Natural killer cell treated with Interleukin-12 subunit alpha and Interleukin-12 subunit beta and Interleukin-15 and Interleukin-18, amount 100 ng/mL, for 72 hours (primary cell): ENCODE measurements around the gene OR4N2. TPM values are rescaled to one million over a fixed set of nuclear protein-coding genes. Genes with fewer than 3 reads are reported as not detected.
"Not testable (repeated sequence)": the region's sequence is repeated elsewhere in the genome, so short reads cannot be mapped to it uniquely, and the experiment has no call there.

Source experiments
- ATAC-seq, 2 donors: fragments of 150-1000 bp; cut with Tn5 transposase in 1 of 2; sonication (Bioruptor Pico), chemical (Tn5 transposase) in 1 of 2; 2 replicates each; pipeline ENCODE4 v1.10.0; 2021
- DNase-seq: peaks from one replicate; pipeline ENCODE4 v3.0.0; 2022; ENCODE audit warnings: low spot score
- H3K27ac Mint-ChIP-seq, 2 donors: 1 replicate in 1 of 2; 2 replicates in 1 of 2; pipeline ENCODE4 v1.8.0; 2022; ENCODE audit warnings: mixed read lengths in 2 of 2, mild to moderate bottlenecking in 1 of 2, moderate library complexity in 1 of 2
- H3K27me3 Mint-ChIP-seq, 2 donors: 1 replicate in 1 of 2; 2 replicates in 1 of 2; pipeline ENCODE4 v1.8.0; 2022; ENCODE audit warnings: mixed read lengths in 2 of 2
- H3K36me3 Mint-ChIP-seq: one replicate; pipeline ENCODE4 v1.8.0; 2022; ENCODE audit warnings: mixed read lengths
- H3K4me1 Mint-ChIP-seq, 2 donors: 1 replicate in 1 of 2; 2 replicates in 1 of 2; pipeline ENCODE4 v1.8.0; 2022; ENCODE audit warnings: low read depth in 2 of 2, mixed read lengths in 2 of 2, mild to moderate bottlenecking in 1 of 2
- H3K4me3 Mint-ChIP-seq: one replicate; pipeline ENCODE4 v1.8.0; 2022; ENCODE audit warnings: mixed read lengths
- H3K9me3 Mint-ChIP-seq: 2 replicates; pipeline ENCODE4 v1.8.0; 2022; ENCODE audit warnings: mixed read lengths
- total RNA-seq, 2 donors: library from RNA; stranded (reverse); gene quantifications; one replicate each; pipeline ENCODE4 v1.2.3, GENCODE V29; 2022

Gene OR4N2
- total RNA-seq: not detected

GRCh38 chr14:19803470-19803869 lies at the start of gene OR4N2:
Gene OR4N2 (plus strand): TSS chr14:19803770. CDS start chr14:19827449, 23,679 bp downstream.
- H3K4me1 Mint-ChIP-seq, H3K4me3 Mint-ChIP-seq, DNase-seq, H3K27ac Mint-ChIP-seq, ATAC-seq, H3K36me3 Mint-ChIP-seq, H3K27me3 Mint-ChIP-seq, H3K9me3 Mint-ChIP-seq: not testable (repeated sequence)

- Mint-ChIP-seq H3K36me3 (no peaks in the 10 kb centered on the region), H3K4me1 (no peaks in the 10 kb centered on the region), H3K9me3 (no peaks in the 10 kb centered on the region), H3K4me3 (no peak overlapping the region), H3K27ac (no peak overlapping the region), H3K27me3 (no peaks in the 10 kb centered on the region)
- ATAC-seq (no peak), DNase-seq (no peak)
Measured at GRCh38 chr14:19754172-19754571, 49.4 kb upstream of the OR4N2 start.

- H3K4me3 Mint-ChIP-seq, H3K27me3 Mint-ChIP-seq, ATAC-seq, H3K27ac Mint-ChIP-seq, H3K4me1 Mint-ChIP-seq, DNase-seq, H3K36me3 Mint-ChIP-seq: not testable (repeated sequence)
- H3K9me3 Mint-ChIP-seq: peaks cover 14% of the 10 kb centered on the region
Measured at GRCh38 chr14:19771491-19771890, 32.1 kb upstream of the OR4N2 start.

- H3K4me1 Mint-ChIP-seq: no peaks in the 10 kb centered on the region
- no peak overlapping the region for H3K4me3 Mint-ChIP-seq
- H3K9me3 Mint-ChIP-seq: peaks cover 14% of the 10 kb centered on the region
- ATAC-seq: no peak
- no peaks in the 10 kb centered on the region for H3K27me3 Mint-ChIP-seq
- DNase-seq: no peak
- H3K36me3 Mint-ChIP-seq: peaks cover 6% of the 10 kb centered on the region
- H3K27ac Mint-ChIP-seq: no peak overlapping the region
Measured at GRCh38 chr14:19771895-19772430, 31.6 kb upstream of the OR4N2 start.

- not testable (repeated sequence) for H3K4me1 Mint-ChIP-seq, H3K36me3 Mint-ChIP-seq, DNase-seq, ATAC-seq, H3K27ac Mint-ChIP-seq, H3K27me3 Mint-ChIP-seq, H3K4me3 Mint-ChIP-seq
- H3K9me3 Mint-ChIP-seq: peaks cover 14% of the 10 kb centered on the region
Measured at GRCh38 chr14:19772454-19772853, 31.1 kb upstream of the OR4N2 start.

GRCh38 chr14:19773204-19773603 lies 30.4 kb upstream of the OR4N2 start, which contains the start of gene OR4M1:
Gene OR4M1 (plus strand): TSS chr14:19773504. CDS start chr14:19780323, 6,819 bp downstream.
- peaks cover 17% of the 10 kb centered on the region for H3K9me3 Mint-ChIP-seq
- not testable (repeated sequence) for H3K4me3 Mint-ChIP-seq, DNase-seq, H3K27ac Mint-ChIP-seq, ATAC-seq, H3K36me3 Mint-ChIP-seq, H3K4me1 Mint-ChIP-seq, H3K27me3 Mint-ChIP-seq

GRCh38 chr14:19775587-19775986 lies 28.0 kb upstream of the OR4N2 start:
- H3K27me3 Mint-ChIP-seq: no peaks in the 10 kb centered on the region
- DNase-seq: no peak
- peaks cover 20% of the 10 kb centered on the region for H3K9me3 Mint-ChIP-seq
- no peaks in the 10 kb centered on the region for H3K4me1 Mint-ChIP-seq
- no peak for ATAC-seq
- no peak overlapping the region for H3K27ac Mint-ChIP-seq
- H3K4me3 Mint-ChIP-seq: no peak overlapping the region
- peaks cover 6% of the 10 kb centered on the region for H3K36me3 Mint-ChIP-seq

- ATAC-seq, H3K4me1 Mint-ChIP-seq, H3K4me3 Mint-ChIP-seq, H3K27ac Mint-ChIP-seq, H3K36me3 Mint-ChIP-seq, DNase-seq, H3K27me3 Mint-ChIP-seq, H3K9me3 Mint-ChIP-seq: not testable (repeated sequence)
Measured at GRCh38 chr14:19785848-19786247, 17.7 kb upstream of the OR4N2 start.

- not testable (repeated sequence) for H3K36me3 Mint-ChIP-seq, DNase-seq, H3K27ac Mint-ChIP-seq, ATAC-seq, H3K4me1 Mint-ChIP-seq, H3K27me3 Mint-ChIP-seq, H3K4me3 Mint-ChIP-seq, H3K9me3 Mint-ChIP-seq
Measured at GRCh38 chr14:19787318-19787717, 16.3 kb upstream of the OR4N2 start.

- not testable (repeated sequence) for ATAC-seq, H3K4me1 Mint-ChIP-seq, H3K27me3 Mint-ChIP-seq, H3K27ac Mint-ChIP-seq, H3K9me3 Mint-ChIP-seq, DNase-seq, H3K4me3 Mint-ChIP-seq, H3K36me3 Mint-ChIP-seq
Measured at GRCh38 chr14:19788150-19788549, 15.4 kb upstream of the OR4N2 start.

- not testable (repeated sequence) for H3K27ac Mint-ChIP-seq, DNase-seq, ATAC-seq, H3K9me3 Mint-ChIP-seq, H3K4me1 Mint-ChIP-seq, H3K4me3 Mint-ChIP-seq, H3K27me3 Mint-ChIP-seq, H3K36me3 Mint-ChIP-seq
Measured at GRCh38 chr14:19796520-19797108, 7.0 kb upstream of the OR4N2 start.

GRCh38 chr14:19799880-19800279 lies 3.7 kb upstream of the OR4N2 start:
- Mint-ChIP-seq H3K4me1 (no peaks in the 10 kb centered on the region), H3K27ac (no peak overlapping the region)

GRCh38 chr14:19800282-19801117 lies 3.1 kb upstream of the OR4N2 start:
- Mint-ChIP-seq H3K4me1 (no peaks in the 10 kb centered on the region), H3K27me3 (no peaks in the 10 kb centered on the region), H3K27ac (no peak overlapping the region), H3K9me3 (no peaks in the 10 kb centered on the region), H3K4me3 (no peak overlapping the region), H3K36me3 (no peaks in the 10 kb centered on the region)
- DNase-seq: no peak
- peak in 1 of 2 donors; percentile 57 for ATAC-seq

More at GRCh38 chr14:19799880-19800279, 3.7 kb upstream of the OR4N2 start:
- DNase-seq (no peak), ATAC-seq (peak; percentile 33 to 53)
- no peaks in the 10 kb centered on the region for H3K36me3 Mint-ChIP-seq
- H3K4me3 Mint-ChIP-seq: no peak overlapping the region
- H3K9me3 Mint-ChIP-seq: no peaks in the 10 kb centered on the region
- no peaks in the 10 kb centered on the region for H3K27me3 Mint-ChIP-seq

- Mint-ChIP-seq H3K4me3 (no peak overlapping the region), H3K4me1 (no peaks in the 10 kb centered on the region), H3K9me3 (no peaks in the 10 kb centered on the region), H3K27ac (no peak overlapping the region), H3K27me3 (no peaks in the 10 kb centered on the region), H3K36me3 (no peaks in the 10 kb centered on the region)
- DNase-seq: no peak
- peak in 1 of 2 donors; percentile 20 for ATAC-seq
Measured at GRCh38 chr14:19801118-19801464, 2.5 kb upstream of the OR4N2 start.
